Measurements from ENCODE around the gene TEX44.
A peak's percentile ranks its signal among the peaks of the same experiment; 100 is the strongest.

TEX44 gene

DNA sequence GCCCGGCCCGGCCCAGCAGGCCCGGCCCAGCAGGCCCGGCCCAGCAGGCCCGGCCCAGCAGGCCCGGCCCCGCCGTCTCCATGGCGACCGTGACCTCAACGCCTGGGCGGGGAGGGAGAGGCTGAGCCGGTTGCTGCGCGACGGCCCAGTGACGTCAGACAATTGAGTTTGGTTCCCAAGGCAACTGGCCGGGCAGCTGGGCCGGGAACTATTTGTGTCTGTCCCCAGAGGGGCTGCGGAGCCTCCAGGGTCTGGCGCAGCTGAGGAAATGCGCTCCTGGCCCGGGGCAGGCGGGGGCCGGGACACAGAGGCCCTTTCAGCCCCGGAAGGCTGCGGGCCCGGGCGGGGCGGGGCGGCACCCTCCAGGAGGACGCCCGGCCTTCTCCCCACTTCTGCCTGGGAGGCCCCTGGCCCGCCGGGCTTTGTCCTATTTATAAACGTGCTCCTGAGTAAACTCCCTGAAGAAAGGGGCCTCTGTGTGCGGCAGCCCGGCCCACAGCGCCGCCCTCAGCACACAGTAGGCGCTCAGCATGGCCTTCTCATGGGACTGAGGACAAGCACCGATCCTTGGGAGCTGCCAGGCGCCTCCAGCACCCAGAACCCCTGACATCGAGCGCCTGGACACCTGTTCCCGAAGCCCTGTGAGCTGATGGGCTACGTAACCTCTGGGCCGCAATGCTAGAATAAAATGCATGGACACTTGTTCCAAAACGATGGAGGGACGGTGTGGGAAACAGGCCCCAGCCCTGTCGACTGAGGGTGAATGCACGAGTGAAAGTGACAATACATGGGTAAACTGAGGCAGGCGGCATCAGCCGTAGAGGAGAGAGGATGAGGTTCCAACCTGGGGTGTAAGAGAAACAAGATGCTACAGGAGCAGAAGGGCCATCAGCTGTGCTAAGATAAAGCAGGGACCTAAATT lies 12.3 kb downstream of the TEX44 start (continued):
- TF ChIP-seq, protein P1, sequence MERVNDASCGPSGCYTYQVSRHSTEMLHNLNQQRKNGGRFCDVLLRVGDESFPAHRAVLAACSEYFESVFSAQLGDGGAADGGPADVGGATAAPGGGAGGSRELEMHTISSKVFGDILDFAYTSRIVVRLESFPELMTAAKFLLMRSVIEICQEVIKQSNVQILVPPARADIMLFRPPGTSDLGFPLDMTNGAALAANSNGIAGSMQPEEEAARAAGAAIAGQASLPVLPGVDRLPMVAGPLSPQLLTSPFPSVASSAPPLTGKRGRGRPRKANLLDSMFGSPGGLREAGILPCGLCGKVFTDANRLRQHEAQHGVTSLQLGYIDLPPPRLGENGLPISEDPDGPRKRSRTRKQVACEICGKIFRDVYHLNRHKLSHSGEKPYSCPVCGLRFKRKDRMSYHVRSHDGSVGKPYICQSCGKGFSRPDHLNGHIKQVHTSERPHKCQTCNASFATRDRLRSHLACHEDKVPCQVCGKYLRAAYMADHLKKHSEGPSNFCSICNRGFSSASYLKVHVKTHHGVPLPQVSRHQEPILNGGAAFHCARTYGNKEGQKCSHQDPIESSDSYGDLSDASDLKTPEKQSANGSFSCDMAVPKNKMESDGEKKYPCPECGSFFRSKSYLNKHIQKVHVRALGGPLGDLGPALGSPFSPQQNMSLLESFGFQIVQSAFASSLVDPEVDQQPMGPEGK (tag by site-specific recombination; IDR thresholded peaks at IDR 0.05): peak; percentile 71
- TF ChIP-seq ZNF341 (tag by site-specific recombination; IDR thresholded peaks at IDR 0.05; ENCODE audit: low read depth): no peak
- no peak for TF ChIP-seq ZNF664 (tag by site-specific recombination; IDR thresholded peaks at IDR 0.05)
- peak; percentile 26 for TF ChIP-seq SP3 (tag by site-specific recombination; IDR thresholded peaks at IDR 0.05)
- TF ChIP-seq MYNN (tag by site-specific recombination; IDR thresholded peaks at IDR 0.05; ENCODE audit: borderline replicate concordance): peak; percentile 92
- peak; percentile 85 for TF ChIP-seq ZNF629 (tag by site-specific recombination; IDR thresholded peaks at IDR 0.05)
- TF ChIP-seq ZNF37A (tag by site-specific recombination; IDR thresholded peaks at IDR 0.05): no peak
- TF ChIP-seq, protein P2, sequence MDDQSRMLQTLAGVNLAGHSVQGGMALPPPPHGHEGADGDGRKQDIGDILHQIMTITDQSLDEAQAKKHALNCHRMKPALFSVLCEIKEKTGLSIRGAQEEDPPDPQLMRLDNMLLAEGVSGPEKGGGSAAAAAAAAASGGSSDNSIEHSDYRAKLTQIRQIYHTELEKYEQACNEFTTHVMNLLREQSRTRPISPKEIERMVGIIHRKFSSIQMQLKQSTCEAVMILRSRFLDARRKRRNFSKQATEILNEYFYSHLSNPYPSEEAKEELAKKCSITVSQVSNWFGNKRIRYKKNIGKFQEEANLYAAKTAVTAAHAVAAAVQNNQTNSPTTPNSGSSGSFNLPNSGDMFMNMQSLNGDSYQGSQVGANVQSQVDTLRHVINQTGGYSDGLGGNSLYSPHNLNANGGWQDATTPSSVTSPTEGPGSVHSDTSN (CRISPR knock-in tag; IDR thresholded peaks at IDR 0.05): no peak
- no peak for TF ChIP-seq ZNF654 (tag by site-specific recombination; IDR thresholded peaks at IDR 0.05; ENCODE audit: low read depth)
- TF ChIP-seq, protein P3, sequence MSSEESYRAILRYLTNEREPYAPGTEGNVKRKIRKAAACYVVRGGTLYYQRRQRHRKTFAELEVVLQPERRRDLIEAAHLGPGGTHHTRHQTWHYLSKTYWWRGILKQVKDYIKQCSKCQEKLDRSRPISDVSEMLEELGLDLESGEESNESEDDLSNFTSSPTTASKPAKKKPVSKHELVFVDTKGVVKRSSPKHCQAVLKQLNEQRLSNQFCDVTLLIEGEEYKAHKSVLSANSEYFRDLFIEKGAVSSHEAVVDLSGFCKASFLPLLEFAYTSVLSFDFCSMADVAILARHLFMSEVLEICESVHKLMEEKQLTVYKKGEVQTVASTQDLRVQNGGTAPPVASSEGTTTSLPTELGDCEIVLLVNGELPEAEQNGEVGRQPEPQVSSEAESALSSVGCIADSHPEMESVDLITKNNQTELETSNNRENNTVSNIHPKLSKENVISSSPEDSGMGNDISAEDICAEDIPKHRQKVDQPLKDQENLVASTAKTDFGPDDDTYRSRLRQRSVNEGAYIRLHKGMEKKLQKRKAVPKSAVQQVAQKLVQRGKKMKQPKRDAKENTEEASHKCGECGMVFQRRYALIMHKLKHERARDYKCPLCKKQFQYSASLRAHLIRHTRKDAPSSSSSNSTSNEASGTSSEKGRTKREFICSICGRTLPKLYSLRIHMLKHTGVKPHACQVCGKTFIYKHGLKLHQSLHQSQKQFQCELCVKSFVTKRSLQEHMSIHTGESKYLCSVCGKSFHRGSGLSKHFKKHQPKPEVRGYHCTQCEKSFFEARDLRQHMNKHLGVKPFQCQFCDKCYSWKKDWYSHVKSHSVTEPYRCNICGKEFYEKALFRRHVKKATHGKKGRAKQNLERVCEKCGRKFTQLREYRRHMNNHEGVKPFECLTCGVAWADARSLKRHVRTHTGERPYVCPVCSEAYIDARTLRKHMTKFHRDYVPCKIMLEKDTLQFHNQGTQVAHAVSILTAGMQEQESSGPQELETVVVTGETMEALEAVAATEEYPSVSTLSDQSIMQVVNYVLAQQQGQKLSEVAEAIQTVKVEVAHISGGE (tag by site-specific recombination; conservative IDR thresholded peaks at IDR 0.05; ENCODE audit: low read depth): peak; percentile 32; the same call in 1 of the 2 replicates

DNA sequence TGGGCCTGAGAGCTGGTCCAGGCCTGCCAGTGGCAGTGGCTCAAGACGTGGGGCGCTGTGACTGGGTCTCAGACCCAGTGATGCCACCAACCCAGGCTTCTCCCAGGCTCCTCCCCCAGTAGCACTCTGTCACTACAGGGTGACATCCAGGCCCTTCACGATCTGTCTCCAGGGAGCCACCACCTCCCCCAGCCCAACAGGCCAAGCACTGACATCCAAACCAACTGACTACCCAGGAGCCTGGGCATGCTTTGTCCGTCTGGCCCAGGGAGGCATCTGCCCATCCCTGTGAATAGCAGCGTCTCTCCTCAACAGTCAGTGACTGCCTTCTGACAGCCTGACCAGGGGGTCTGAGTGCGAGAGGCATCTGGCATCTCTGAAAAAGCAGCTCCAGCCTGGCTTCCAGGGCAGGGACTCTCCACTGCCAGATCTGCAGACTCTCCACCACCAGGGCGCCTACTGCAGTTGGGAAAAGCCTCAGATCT lies 13.0 kb downstream of the TEX44 start:
- Histone ChIP-seq H3K9me3 (ENCODE audit: control insufficient read depth, insufficient read depth, low read depth, low read length) (no peaks in the 10 kb centered on the region), H3K27ac (ENCODE audit: extremely low read depth, low read depth, low read length) (no peak overlapping the region), H3K4me3 (ENCODE audit: low read depth, low read length) (no peak overlapping the region), H3K4me1 (ENCODE audit: control insufficient read depth, insufficient read depth, low read length) (peaks cover 3% of the 10 kb centered on the region; the same call in 1 of the 2 replicates), H3K36me3 (ENCODE audit: control insufficient read depth in 2 of 2, insufficient read depth in 1 of 2, low read length in 2 of 2) (no peaks in the 10 kb centered on the region)
- TF ChIP-seq ZNF202 (tag by site-specific recombination; IDR thresholded peaks at IDR 0.05; ENCODE audit: borderline replicate concordance) (no peak), ZBTB17 (tag by site-specific recombination; IDR thresholded peaks at IDR 0.05) (0 out of 2 replicates have a peak, but pooled peaks have one; percentile 20), ZNF350 (tag by site-specific recombination; IDR thresholded peaks at IDR 0.05) (no peak), RBAK (tag by site-specific recombination; IDR thresholded peaks at IDR 0.05) (no peak), ZNF747 (tag by site-specific recombination; IDR thresholded peaks at IDR 0.05) (no peak), ZNF302 (tag by site-specific recombination; IDR thresholded peaks at IDR 0.05; ENCODE audit: low read depth) (no peak), ZIC2 (tag by site-specific recombination; IDR thresholded peaks at IDR 0.05) (peak; percentile 44; the same call in 1 of the 2 replicates), ZNF404 (tag by site-specific recombination; IDR thresholded peaks at IDR 0.05) (no peak), ZSCAN16 (tag by site-specific recombination; IDR thresholded peaks at IDR 0.05) (no peak), GLIS1 (tag by site-specific recombination; IDR thresholded peaks at IDR 0.05) (peak; percentile 28; the same call in 1 of the 2 replicates), ZNF530 (tag by site-specific recombination; IDR thresholded peaks at IDR 0.05; ENCODE audit: low read depth) (no peak), ZNF548 (tag by site-specific recombination; IDR thresholded peaks at IDR 0.05) (no peak)
- TF ChIP-seq, protein P4, sequence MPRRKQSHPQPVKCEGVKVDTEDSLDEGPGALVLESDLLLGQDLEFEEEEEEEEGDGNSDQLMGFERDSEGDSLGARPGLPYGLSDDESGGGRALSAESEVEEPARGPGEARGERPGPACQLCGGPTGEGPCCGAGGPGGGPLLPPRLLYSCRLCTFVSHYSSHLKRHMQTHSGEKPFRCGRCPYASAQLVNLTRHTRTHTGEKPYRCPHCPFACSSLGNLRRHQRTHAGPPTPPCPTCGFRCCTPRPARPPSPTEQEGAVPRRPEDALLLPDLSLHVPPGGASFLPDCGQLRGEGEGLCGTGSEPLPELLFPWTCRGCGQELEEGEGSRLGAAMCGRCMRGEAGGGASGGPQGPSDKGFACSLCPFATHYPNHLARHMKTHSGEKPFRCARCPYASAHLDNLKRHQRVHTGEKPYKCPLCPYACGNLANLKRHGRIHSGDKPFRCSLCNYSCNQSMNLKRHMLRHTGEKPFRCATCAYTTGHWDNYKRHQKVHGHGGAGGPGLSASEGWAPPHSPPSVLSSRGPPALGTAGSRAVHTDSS (tag by site-specific recombination; IDR thresholded peaks at IDR 0.05): no peak
- POLR2A ChIA-PET: interaction anchor here (1.3 to 1.4 kb wide), 2 partner anchors 102 to 141 kb away, joined by 6 to 7 read pairs; partner anchors contain the start of genes NCL and PTMA
- CTCF ChIA-PET: interaction anchor here (0.8 to 12.2 kb wide), 4 partner anchors 9 to 110 kb away, joined by 3 to 231 read pairs (median 53); no protein-coding TSS in a partner anchor
